ENCODE results near the gene NISCH. TPM values are rescaled to one million over a fixed set of nuclear protein-coding genes. Genes with fewer than 3 reads are reported as not detected.

NISCH gene
- total and polyA plus RNA-seq, 2 donors (not counting 1 experiment from before 2014, with no cell fraction given) = 31.1 to 69.9 TPM

GRCh38 chr3:52511509-52511908, 56.1 kb downstream of the NISCH start:
- H3K4me1 ChIP-seq (ENCODE audit: control insufficient read depth, extremely low read depth, insufficient read depth, low read length) = no peaks in the 10 kb centered on the region
- no peak overlapping the region for H3K4me3 ChIP-seq (replicated peaks in 1 of 4; ENCODE audit: control extremely low read depth in 1 of 4, insufficient read depth in 1 of 4, low read depth in 3 of 4, low read length in 4 of 4)
- no peak overlapping the region for H2AFZ ChIP-seq (ENCODE audit: low read length)
- no peaks in the 10 kb centered on the region for H4K20me1 ChIP-seq (ENCODE audit: control insufficient read depth, extremely low read depth, insufficient read depth, low read length)
- no peak for TF ChIP-seq EZH2 (IDR thresholded peaks at IDR 0.05; ENCODE audit: low read length, missing control alignments)
- TF ChIP-seq CTCF (conservative IDR thresholded peaks at IDR 0.05 in 1 of 2, IDR thresholded peaks at IDR 0.05 in 1 of 2; ENCODE audit: low read depth in 1 of 2, low read length in 2 of 2) = no peak
- peaks cover 8% of the 10 kb centered on the region for H3K27me3 ChIP-seq (ENCODE audit: control insufficient read depth, insufficient read depth, low read length)
- no peak overlapping the region for H3K27ac ChIP-seq (ENCODE audit: insufficient read depth, low read length)
- no peak for DNase-seq (ENCODE audit: low read depth in 2 of 2)
- no peaks in the 10 kb centered on the region for H3K9me3 ChIP-seq (ENCODE audit: control insufficient read depth, insufficient read depth, low read depth, low read length)
- no peak overlapping the region for H3K4me2 ChIP-seq (ENCODE audit: extremely low read depth, insufficient read depth, low read length)
- no peaks in the 10 kb centered on the region for H3K36me3 ChIP-seq (ENCODE audit: control insufficient read depth, insufficient read depth, low read length)
- no peak overlapping the region for H3K9ac ChIP-seq (ENCODE audit: insufficient read depth, low read length)
- H3K79me2 ChIP-seq (ENCODE audit: control insufficient read depth, insufficient read depth, low read length) = no peaks in the 10 kb centered on the region

- TF ChIP-seq CTCF (conservative IDR thresholded peaks at IDR 0.05 in 1 of 2, IDR thresholded peaks at IDR 0.05 in 1 of 2; ENCODE audit: low read depth in 1 of 2, low read length in 2 of 2) (no peak), EZH2 (IDR thresholded peaks at IDR 0.05; ENCODE audit: low read length, missing control alignments) (no peak)
- H3K27ac ChIP-seq (ENCODE audit: insufficient read depth, low read length) = no peak overlapping the region
- peaks cover 8% of the 10 kb centered on the region for H3K27me3 ChIP-seq (ENCODE audit: control insufficient read depth, insufficient read depth, low read length)
- H4K20me1 ChIP-seq (ENCODE audit: control insufficient read depth, extremely low read depth, insufficient read depth, low read length) = no peaks in the 10 kb centered on the region
- H3K36me3 ChIP-seq (ENCODE audit: control insufficient read depth, insufficient read depth, low read length) = no peaks in the 10 kb centered on the region
- no peaks in the 10 kb centered on the region for H3K4me1 ChIP-seq (ENCODE audit: control insufficient read depth, extremely low read depth, insufficient read depth, low read length)
- no peak overlapping the region for H3K4me3 ChIP-seq (replicated peaks in 1 of 4; ENCODE audit: control extremely low read depth in 1 of 4, insufficient read depth in 1 of 4, low read depth in 3 of 4, low read length in 4 of 4)
- no peak overlapping the region for H3K9ac ChIP-seq (ENCODE audit: insufficient read depth, low read length)
- H2AFZ ChIP-seq (ENCODE audit: low read length) = no peak overlapping the region
- no peak for DNase-seq (ENCODE audit: low read depth in 2 of 2)
- H3K79me2 ChIP-seq (ENCODE audit: control insufficient read depth, insufficient read depth, low read length) = no peaks in the 10 kb centered on the region
- H3K9me3 ChIP-seq (ENCODE audit: control insufficient read depth, insufficient read depth, low read depth, low read length) = no peaks in the 10 kb centered on the region
- no peak overlapping the region for H3K4me2 ChIP-seq (ENCODE audit: extremely low read depth, insufficient read depth, low read length)
Measured at GRCh38 chr3:52512105-52512504, 56.7 kb downstream of the NISCH start.

GRCh38 chr3:52512727-52513126, 57.3 kb downstream of the NISCH start:
- Histone ChIP-seq H3K79me2 (ENCODE audit: control insufficient read depth, insufficient read depth, low read length) (no peaks in the 10 kb centered on the region), H3K4me1 (ENCODE audit: control insufficient read depth, extremely low read depth, insufficient read depth, low read length) (no peaks in the 10 kb centered on the region), H3K9ac (ENCODE audit: insufficient read depth, low read length) (no peak overlapping the region), H3K4me3 (replicated peaks in 1 of 4; ENCODE audit: control extremely low read depth in 1 of 4, insufficient read depth in 1 of 4, low read depth in 3 of 4, low read length in 4 of 4) (no peak overlapping the region), H3K36me3 (ENCODE audit: control insufficient read depth, insufficient read depth, low read length) (no peaks in the 10 kb centered on the region), H3K27me3 (ENCODE audit: control insufficient read depth, insufficient read depth, low read length) (peaks cover 8% of the 10 kb centered on the region), H4K20me1 (ENCODE audit: control insufficient read depth, extremely low read depth, insufficient read depth, low read length) (no peaks in the 10 kb centered on the region), H3K9me3 (ENCODE audit: control insufficient read depth, insufficient read depth, low read depth, low read length) (no peaks in the 10 kb centered on the region), H2AFZ (ENCODE audit: low read length) (no peak overlapping the region), H3K27ac (ENCODE audit: insufficient read depth, low read length) (no peak overlapping the region), H3K4me2 (ENCODE audit: extremely low read depth, insufficient read depth, low read length) (no peak overlapping the region)
- no peak for TF ChIP-seq CTCF (conservative IDR thresholded peaks at IDR 0.05 in 1 of 2, IDR thresholded peaks at IDR 0.05 in 1 of 2; ENCODE audit: low read depth in 1 of 2, low read length in 2 of 2)
- TF ChIP-seq EZH2 (IDR thresholded peaks at IDR 0.05; ENCODE audit: low read length, missing control alignments) = no peak
- no peak for DNase-seq (ENCODE audit: low read depth in 2 of 2)
